D721Med (cell line): ENCODE measurements around the gene SLC6A5.

Source experiments
- DNase-seq: peaks from one replicate; pipeline ENCODE4 v3.0.0; 2011; ENCODE audit warnings: low spot score; ENCODE audit not compliant: insufficient read length
- FAIRE-seq: peaks from 2 replicates; lab custom pipeline; 2011; peaks lifted over from hg19 to GRCh38; lab: Jason Lieb, UNC
- TF ChIP-seq, protein P1 (sequence below): IDR thresholded peaks from 2 replicates; pipeline ENCODE4 v1.5.1; 2012; ENCODE audit warnings: mild to moderate bottlenecking, control low read depth; ENCODE audit not compliant: insufficient read depth; ENCODE audit errors: missing control alignments

SLC6A5 gene

DNA sequence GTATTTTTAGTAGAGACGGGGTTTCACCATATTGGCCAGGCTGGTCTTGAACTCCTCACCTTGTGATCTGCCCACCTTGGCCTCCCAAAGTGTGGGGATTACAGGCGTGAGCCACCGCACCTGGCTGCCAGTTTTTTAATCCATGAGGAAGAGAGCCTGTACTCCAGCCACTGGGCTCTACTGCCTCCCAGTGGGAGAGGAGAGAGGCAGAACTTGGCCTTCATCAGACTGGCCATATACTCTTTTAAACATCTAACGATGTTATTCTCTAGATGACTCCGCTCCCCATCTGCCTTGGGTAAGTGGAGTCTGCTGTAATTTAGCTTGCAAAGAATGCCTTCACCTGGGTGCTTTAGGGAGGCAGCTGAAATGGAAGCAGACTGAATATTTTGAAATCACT, 34.6 kb downstream of the SLC6A5 start:
- DNase-seq (no peak), FAIRE-seq (no peak)
- TF ChIP-seq, protein P1, sequence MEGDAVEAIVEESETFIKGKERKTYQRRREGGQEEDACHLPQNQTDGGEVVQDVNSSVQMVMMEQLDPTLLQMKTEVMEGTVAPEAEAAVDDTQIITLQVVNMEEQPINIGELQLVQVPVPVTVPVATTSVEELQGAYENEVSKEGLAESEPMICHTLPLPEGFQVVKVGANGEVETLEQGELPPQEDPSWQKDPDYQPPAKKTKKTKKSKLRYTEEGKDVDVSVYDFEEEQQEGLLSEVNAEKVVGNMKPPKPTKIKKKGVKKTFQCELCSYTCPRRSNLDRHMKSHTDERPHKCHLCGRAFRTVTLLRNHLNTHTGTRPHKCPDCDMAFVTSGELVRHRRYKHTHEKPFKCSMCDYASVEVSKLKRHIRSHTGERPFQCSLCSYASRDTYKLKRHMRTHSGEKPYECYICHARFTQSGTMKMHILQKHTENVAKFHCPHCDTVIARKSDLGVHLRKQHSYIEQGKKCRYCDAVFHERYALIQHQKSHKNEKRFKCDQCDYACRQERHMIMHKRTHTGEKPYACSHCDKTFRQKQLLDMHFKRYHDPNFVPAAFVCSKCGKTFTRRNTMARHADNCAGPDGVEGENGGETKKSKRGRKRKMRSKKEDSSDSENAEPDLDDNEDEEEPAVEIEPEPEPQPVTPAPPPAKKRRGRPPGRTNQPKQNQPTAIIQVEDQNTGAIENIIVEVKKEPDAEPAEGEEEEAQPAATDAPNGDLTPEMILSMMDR: peak; percentile 33

DNA sequence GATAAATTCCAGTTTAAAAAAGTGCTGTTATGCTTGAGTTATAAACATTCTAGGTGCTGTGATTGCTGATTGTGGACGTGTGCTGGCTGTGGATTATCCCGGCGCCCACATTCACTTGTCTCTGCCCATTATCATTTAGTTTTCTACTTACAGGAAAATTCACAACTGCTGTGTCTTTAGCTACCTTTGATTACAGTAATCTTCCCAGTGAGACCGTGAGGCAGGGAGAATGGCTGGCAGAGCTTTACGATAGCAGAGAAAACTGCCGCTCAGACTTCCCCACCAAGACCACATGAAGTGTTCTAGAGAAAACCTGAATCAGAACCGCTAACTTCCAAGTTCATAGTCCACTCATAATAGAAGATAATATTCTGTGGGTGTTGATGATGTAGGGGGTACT, 35.4 kb downstream of the SLC6A5 start:
- DNase-seq (no peak), FAIRE-seq (no peak)
- TF ChIP-seq, protein P1: no peak

DNA sequence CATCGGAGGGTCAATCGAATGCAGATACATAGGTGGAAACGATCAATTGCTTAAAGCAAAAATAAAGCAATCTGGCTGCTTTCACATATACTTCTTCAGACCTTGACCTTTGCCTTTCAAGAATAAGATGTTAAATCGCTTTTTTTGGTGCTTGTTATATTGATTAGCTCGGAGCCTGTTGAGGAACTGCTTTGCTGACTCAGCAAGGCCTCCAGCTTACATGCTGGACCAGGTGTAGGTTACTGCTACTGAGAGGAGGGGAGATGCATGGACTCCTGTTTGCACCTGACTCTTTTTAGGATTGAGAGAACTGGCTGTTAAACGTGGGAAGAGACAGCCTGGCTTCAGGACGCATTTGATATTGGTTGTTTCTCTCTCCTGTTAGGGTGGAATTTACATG, 38.7 kb downstream of the SLC6A5 start:
- TF ChIP-seq, protein P1: no peak
- DNase-seq (no peak), FAIRE-seq (no peak)

DNA sequence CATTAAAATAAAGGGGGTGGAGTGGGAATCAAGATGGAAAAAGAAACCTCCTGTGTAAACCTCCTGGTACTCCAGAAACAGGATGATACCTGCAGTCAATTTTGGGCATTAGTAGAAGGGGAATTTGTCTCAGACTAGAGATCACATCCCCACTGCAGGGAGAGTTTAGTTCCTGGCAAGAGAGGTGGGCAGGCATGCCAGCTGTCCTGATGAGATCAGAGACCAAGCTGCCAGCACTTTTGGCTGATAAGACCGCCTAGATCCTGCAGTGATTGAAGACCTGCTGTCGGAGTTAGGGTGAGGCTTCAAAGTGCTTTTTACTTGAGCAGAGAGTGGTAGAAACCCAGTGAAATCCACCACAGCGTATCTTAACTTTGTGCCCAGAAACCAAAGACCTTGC, 40.3 kb downstream of the SLC6A5 start:
- no peak for FAIRE-seq
- TF ChIP-seq, protein P1: no peak

DNA sequence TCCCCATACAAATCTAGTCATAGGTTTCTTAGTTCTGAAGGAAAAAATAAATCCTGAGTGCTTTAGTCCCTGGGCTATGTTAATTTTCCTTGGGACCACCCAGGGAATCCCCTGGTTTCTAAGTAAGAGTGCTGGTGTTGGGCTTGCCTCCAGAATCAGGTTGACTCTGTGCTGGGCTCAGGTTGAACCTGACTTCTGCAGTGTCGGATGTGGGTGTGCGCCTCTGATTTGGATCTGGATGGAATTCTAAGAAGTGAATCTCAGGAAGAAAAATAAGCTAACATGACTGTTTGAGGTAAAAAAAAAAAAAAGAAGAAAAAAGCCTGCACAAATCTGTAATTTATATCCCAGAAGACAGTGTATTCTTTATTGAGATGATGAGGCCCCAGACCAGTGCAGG, 41.0 kb downstream of the SLC6A5 start:
- no peak for DNase-seq
- TF ChIP-seq, protein P1: no peak
- FAIRE-seq: no peak

More for the DNA sequence above, 40.3 kb downstream of the SLC6A5 start:
- no peak for DNase-seq

DNA sequence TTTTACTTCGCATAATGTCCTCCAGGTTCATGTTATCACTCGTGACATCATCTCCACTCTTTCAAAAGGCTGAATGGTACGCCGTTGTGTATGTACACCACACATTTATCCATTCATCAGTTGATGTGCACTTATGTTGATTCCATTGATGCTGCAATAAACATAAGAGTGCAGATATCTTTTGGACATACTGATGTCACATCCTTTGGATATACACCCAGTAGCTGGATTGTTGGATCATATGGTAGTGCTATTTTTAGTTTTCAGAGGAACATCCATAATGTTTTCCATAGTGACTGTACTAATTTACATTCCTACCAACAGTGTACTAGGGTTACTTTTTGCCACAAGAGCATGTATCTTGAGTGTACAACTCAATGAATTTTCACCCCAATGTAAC, 45.0 kb downstream of the SLC6A5 start:
- TF ChIP-seq, protein P1: no peak
- FAIRE-seq (no peak), DNase-seq (no peak)

DNA sequence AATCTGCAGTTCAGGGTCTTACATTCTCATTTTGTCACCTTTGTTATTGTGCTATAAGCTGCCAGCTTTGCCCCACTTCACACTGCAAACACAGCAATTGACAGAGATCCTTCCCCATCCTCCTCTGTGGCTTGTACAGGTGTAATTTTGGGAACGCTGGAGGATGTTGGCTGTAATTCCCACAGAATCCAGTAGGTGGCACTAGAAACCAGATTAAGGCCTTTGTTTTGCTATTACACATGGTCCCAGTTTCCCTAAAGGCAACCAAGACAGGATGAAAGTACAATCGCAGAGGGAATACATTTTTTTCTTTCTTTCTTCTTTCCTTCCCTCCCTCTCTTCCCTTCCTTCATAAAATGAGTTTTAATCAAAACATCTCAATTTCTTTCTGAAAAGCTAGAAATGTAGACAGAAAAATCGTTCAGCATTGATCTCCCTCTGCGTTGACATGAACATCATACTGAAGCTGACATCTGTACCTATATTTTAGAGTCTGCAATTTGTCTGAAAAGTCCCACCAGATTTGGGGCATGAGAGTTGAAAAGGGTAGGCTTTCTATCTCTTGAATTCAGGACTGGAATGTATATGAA, 48.7 kb downstream of the SLC6A5 start:
- FAIRE-seq (peak; percentile 60), DNase-seq (no peak)
- TF ChIP-seq, protein P1: peak; percentile 95
